ENCODE data around the gene RBP4.

- no peak for TF ChIP-seq POLR2A (IDR thresholded peaks at IDR 0.05)
- no peak for TF ChIP-seq CTCF (IDR thresholded peaks at IDR 0.05)
Observed at GRCh38 chr10:93573051-93573909, 27.8 kb downstream of the RBP4 start.

Data from esophagus squamous epithelium (tissue), 4 donors.